NOMO-1 treated with dmso at 0.1 percent for 144 hours (cell line): ENCODE data around the gene ZNF467.

ENCODE experiments used
- DNase-seq: peaks from one replicate; lab custom pipeline; 2025; ENCODE audit not compliant: unreplicated experiment; lab: John Stamatoyannopoulos, UW

Gene ZNF467

GRCh38 chr7:149729586-149729982 is 43.8 kb downstream of the ZNF467 start:
- DNase-seq: no peak

GRCh38 chr7:149728491-149729375 is 44.7 kb downstream of the ZNF467 start:
- DNase-seq: no peak

DNA sequence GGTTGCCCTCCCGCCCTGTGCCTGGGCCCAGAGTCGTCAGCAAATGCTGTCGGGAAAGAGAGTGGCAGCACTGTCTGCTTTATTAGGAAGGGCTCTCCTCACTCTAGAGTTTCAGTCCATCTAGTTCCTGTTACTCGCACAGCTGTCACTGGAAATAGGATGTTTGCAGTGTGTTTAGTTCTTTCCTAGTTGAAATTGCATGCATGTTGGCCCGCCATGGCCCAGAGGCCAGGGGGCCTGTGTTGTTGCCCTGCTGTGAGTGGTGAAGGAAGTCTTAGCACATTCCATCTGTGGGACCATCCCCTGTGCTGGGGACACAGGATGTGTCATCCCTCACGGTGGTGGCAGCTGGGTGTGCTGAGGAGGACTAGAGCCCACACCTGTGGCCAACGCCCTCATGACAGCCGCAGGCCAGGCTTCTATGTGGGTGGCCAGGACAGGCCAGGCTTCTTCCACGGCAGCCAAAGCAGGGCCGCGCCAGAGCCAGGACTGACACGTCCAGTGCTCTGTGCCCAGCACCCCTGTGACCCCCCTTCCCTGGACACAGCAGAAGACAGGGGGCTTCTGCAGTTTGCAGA is 45.4 kb downstream of the ZNF467 start:
- no peak for DNase-seq

DNA sequence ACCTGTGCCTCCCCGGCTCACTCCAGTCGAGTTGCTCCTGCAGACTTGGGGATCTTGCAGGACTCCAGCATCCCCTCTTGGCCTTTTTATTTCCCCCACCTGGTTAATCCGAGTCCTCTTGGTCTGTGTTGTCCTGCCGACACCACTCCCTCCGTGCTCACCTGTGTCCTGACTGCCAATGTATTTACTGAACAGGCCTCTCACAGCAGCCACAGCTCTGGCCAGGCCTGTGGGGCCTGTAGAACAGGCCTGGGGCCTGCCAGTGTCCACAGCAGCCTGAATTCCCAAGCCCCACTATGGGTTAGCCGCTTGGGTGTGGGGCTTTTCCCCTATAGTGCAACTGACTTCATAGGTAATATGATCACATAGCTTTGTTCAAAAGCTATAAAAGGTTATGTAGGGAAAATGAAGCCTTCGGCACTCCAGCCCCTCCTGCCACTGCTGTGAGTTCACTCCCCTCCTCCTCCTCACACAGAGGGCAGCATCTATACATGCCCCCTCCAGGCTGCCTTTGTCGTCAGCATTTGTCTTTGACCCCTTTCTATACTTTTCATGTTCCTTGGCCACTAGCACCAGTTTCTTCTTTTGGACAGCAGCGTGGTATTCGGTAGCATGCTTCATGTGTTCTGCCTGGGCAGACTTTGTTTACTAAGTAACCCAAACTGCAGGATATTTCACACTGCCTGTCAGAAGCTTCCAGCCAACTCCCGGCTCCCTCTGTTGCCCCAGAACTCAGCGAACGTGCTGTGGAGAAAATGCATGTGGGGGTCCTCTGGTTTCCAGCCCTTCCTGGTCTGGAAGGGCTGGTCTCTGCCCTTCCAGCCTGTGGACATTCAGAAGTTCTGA is 46.1 kb downstream of the ZNF467 start:
- no peak for DNase-seq

DNA sequence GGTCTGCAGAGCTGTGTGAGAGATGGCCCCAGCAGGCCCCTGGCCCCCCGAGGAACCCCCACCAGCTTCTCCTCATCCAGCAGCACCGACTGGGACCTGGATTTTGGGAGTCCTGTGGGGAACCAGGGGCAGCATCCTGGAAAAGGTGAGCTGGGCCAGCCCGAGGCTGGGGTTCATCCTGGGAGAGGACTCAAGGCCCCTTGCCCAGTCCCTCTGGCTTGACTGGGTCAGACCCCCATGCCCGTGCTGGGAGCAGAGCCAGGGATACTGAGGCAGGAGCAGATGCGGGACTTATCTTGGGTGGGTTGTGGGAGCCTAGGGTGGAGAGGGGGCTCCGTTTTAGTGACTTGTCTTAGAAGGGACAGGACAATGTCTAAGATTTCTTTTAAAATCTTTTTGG is 47.5 kb downstream of the ZNF467 start:
- DNase-seq: no peak

- no peak for DNase-seq
Measured at GRCh38 chr7:149725426-149725821, 48.0 kb downstream of the ZNF467 start.

GRCh38 chr7:149724661-149725425 is 48.5 kb downstream of the ZNF467 start:
- no peak for DNase-seq

- DNase-seq: no peak
Measured at GRCh38 chr7:149723795-149724495, 49.4 kb downstream of the ZNF467 start.

- DNase-seq: no peak
Measured at GRCh38 chr7:149723082-149723767, 50.2 kb downstream of the ZNF467 start.

DNA sequence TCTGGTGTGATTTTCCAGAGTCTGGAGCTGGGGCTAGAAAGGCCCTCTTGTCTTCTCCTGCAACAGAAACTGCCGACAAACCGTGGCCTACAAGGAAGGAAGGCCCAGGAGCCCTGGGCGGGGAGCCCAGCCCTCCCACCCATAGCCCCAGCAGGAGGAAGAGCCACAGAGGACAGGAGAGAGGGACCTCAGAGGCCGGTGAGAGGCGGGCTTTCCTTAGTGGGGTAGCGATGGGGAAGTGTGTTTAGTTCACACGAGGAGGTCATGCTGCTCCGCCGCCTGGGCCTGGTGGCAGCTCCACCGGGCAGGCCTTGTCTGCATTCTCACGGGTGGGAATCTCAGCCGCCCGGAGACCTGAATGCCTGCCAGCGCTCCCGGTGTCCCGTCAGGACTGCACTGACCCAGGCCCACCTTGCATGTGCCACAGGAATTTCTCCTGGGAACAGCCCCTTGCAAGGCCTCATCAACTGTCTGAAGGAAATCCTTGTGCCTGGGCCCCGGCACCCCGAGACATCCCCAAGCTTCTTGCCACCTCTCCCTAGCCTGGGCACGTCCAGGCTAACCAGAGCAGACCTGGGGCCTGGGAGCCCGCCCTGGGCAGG is 50.9 kb downstream of the ZNF467 start:
- DNase-seq: no peak

- DNase-seq: no peak
Measured at GRCh38 chr7:149721084-149721601, 52.2 kb downstream of the ZNF467 start.

DNA sequence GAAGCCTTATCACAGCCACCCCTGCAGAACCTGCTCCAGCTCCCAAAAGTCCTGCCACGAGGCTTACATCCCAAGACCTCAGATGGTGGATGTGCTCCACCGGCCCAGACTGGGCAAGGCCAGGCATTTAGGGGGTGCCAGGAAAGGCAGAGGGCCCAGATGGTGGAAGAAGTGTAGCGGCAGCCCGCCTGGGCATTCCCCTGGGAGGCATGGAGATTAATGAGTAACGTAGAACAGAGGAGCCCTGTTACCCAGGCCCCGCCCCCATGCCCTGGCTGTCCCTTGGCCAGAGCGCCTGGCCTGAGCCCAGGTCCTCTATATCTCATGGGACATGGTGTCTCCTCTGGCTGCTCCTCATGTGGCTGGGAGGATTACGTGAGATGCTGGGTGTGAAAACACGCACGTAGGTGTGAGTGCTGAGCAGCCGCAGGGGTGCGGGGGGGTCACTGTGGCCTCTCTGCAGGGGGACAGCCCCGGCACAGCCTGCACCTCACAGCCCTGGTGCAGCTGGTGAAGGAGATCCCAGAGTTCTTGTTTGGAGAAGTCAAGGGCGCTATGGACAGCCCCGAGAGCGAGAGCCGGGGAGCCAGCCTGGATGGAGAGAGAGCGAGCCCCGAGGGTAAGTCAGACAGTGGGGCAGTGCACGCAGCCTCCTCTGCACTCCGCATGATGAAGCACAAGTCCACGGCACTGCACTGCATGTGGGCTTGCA is 52.9 kb downstream of the ZNF467 start:
- DNase-seq: no peak

DNA sequence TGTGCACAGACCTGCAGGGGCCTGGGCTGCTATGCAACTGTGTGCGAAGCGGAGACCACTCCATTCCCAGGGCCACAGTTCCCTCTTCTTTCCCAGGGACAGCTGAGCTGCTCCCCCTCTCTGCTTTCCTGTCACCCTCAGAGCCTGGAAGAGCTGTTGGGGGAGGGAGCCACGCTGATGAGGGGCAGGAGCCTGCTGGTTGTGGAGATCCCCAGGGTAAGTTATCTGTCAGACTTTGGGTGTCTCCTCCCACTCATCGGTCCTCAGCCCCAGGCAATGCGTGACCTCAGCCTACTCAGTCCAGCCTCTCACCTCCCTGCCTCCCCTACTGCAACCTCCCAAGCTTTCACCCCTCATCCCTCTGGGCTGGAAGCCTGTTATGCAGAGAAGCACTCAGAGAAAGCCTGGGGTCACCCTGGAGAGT is 53.5 kb downstream of the ZNF467 start:
- DNase-seq: no peak

DNA sequence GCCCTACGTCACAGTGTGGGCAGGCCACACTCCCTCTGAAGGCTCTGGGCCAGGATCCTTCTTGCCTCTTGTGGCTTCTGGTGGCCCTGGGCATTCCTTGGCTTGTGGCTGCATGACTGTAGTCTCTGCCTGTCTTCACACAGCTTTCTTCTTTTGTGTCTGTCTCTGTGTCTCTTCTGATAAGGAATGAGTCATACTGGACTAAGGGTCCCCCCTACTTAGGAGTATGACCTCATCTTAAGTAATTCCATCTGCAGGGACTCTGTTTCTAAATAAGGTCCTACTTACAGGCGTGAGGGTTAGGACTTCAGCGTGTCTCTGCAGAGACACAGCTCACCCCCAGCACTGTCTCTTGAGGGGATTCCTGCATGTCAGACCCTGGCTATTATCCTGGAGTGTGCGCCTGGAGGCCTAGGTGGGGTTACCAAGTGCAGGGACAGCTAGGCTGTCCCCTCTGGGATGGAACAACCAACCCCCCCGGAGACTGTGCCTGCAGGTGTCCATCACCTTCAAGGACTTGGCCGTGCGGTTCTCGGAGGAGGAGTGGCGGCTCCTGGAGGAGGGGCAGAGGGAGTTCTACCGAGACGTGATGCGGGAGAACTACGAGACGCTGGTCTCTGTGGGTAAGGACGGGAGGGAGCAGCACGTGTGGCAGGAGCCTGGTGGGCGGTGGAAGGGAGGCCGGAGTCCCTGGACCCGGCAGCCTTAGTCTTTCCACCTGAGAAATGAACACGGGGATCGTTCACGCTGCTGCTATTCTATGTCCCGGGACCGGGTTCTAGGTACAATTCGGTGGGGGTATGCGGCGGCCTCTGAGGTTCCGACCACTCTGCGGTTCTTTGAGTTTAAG is 54.1 kb downstream of the ZNF467 start:
- no peak for DNase-seq

GRCh38 chr7:149718730-149719049 is 54.7 kb downstream of the ZNF467 start:
- DNase-seq: no peak

- no peak for DNase-seq
Measured at GRCh38 chr7:149717481-149717880, 55.9 kb downstream of the ZNF467 start.

GRCh38 chr7:149716932-149717307 is 56.5 kb downstream of the ZNF467 start:
- DNase-seq: no peak
